Measurements from ENCODE around the gene AKT3. TPM values are rescaled to one million over a fixed set of nuclear protein-coding genes. Genes with fewer than 3 reads are reported as not detected.

AKT3 gene
- total RNA-seq, 2 donors from 2014 or later, result 13.6 to 31.2 TPM

- no peak for TF ChIP-seq CTCF (IDR thresholded peaks at IDR 0.05)
- no peaks in the 10 kb centered on the region for H3K9me3 ChIP-seq
- H3K4me3 ChIP-seq, result no peak overlapping the region
- H3K27ac ChIP-seq, result no peak overlapping the region
- no peaks in the 10 kb centered on the region for H3K4me1 ChIP-seq
- no peaks in the 10 kb centered on the region for H3K27me3 ChIP-seq
- DNase-seq (ENCODE audit: low spot score), result no peak
- peaks cover 8% of the 10 kb centered on the region for H3K36me3 ChIP-seq
These were observed 346.9 kb downstream of the AKT3 start for GRCh38 chr1:243503155-243503554.

GRCh38 chr1:243501002-243501401 is 349.0 kb downstream of the AKT3 start:
- no peaks in the 10 kb centered on the region for H3K27me3 ChIP-seq
- H3K4me3 ChIP-seq, result no peak overlapping the region
- H3K9me3 ChIP-seq, result no peaks in the 10 kb centered on the region
- H3K4me1 ChIP-seq, result peaks cover 0 to 6% of the 10 kb centered on the region in 2 donors
- no peak for DNase-seq (ENCODE audit: low spot score)
- no peak overlapping the region for H3K27ac ChIP-seq
- peaks cover 8% of the 10 kb centered on the region for H3K36me3 ChIP-seq
- no peak for TF ChIP-seq CTCF (IDR thresholded peaks at IDR 0.05)

GRCh38 chr1:243500512-243500911 is 349.5 kb downstream of the AKT3 start:
- H3K9me3 ChIP-seq, result no peaks in the 10 kb centered on the region
- peak overlapping the region in 1 of 2 donors; percentile 17 for H3K27ac ChIP-seq
- DNase-seq (ENCODE audit: low spot score), result no peak
- H3K4me3 ChIP-seq, result no peak overlapping the region
- no peak for TF ChIP-seq CTCF (IDR thresholded peaks at IDR 0.05)
- H3K4me1 ChIP-seq, result peaks cover 0 to 10% of the 10 kb centered on the region in 2 donors
- peaks cover 8% of the 10 kb centered on the region for H3K36me3 ChIP-seq
- no peaks in the 10 kb centered on the region for H3K27me3 ChIP-seq

GRCh38 chr1:243499711-243500110 is 350.3 kb downstream of the AKT3 start:
- Histone ChIP-seq H3K4me1 (peaks cover 0 to 12% of the 10 kb centered on the region in 2 donors), H3K9me3 (no peaks in the 10 kb centered on the region), H3K4me3 (no peak overlapping the region), H3K27me3 (no peaks in the 10 kb centered on the region), H3K36me3 (peaks cover 6% of the 10 kb centered on the region), H3K27ac (no peak overlapping the region)
- TF ChIP-seq CTCF (IDR thresholded peaks at IDR 0.05), result no peak
- DNase-seq (ENCODE audit: low spot score), result no peak

GRCh38 chr1:243499248-243499647 is 350.8 kb downstream of the AKT3 start:
- H3K9me3 ChIP-seq, result no peaks in the 10 kb centered on the region
- DNase-seq (ENCODE audit: low spot score), result no peak
- peaks cover 2% of the 10 kb centered on the region for H3K36me3 ChIP-seq
- H3K4me1 ChIP-seq, result peaks cover 0 to 12% of the 10 kb centered on the region in 2 donors
- no peak for TF ChIP-seq CTCF (IDR thresholded peaks at IDR 0.05)
- no peak overlapping the region for H3K27ac ChIP-seq
- no peaks in the 10 kb centered on the region for H3K27me3 ChIP-seq
- H3K4me3 ChIP-seq, result no peak overlapping the region

- H3K27me3 ChIP-seq, result no peaks in the 10 kb centered on the region
- peaks cover 0 to 16% of the 10 kb centered on the region in 2 donors for H3K4me1 ChIP-seq
- DNase-seq (ENCODE audit: low spot score), result peak; percentile 49
- no peaks in the 10 kb centered on the region for H3K9me3 ChIP-seq
- H3K27ac ChIP-seq, result no peak overlapping the region
- no peak overlapping the region for H3K4me3 ChIP-seq
- no peak for TF ChIP-seq CTCF (IDR thresholded peaks at IDR 0.05)
- no peaks in the 10 kb centered on the region for H3K36me3 ChIP-seq
These were observed 351.9 kb downstream of the AKT3 start for GRCh38 chr1:243497939-243498681.

Data from right atrium auricular region (tissue), 2 donors.